Upper lobe of right lung (tissue), 1 donor: ENCODE results near the gene GLUD2. TPM values are rescaled to one million over a fixed set of nuclear protein-coding genes. Genes with fewer than 3 reads are reported as not detected.
"Not testable (repeated sequence)": the region's sequence is repeated elsewhere in the genome, so short reads cannot be mapped to it uniquely, and the experiment has no call there.

ENCODE experiments used
- ATAC-seq: fragments of 200-7000 bp; cut with Tn5 transposase; one replicate; pipeline ENCODE4 v1.9.1; 2020; ENCODE audit warnings: mild to moderate bottlenecking, moderate library complexity
- DNase-seq: peaks from one replicate; pipeline ENCODE4 v3.0.0-alpha.2; 2020
- H3K27ac ChIP-seq: fragments of 200-600 bp; one replicate; pipeline ENCODE4 v1.8.0; 2022
- H3K27me3 ChIP-seq: fragments of 200-600 bp; one replicate; pipeline ENCODE4 v1.8.0; 2022; ENCODE audit warnings: mild to moderate bottlenecking
- H3K36me3 ChIP-seq: fragments of 200-600 bp; one replicate; pipeline ENCODE4 v1.8.0; 2022
- H3K4me1 ChIP-seq: fragments of 200-600 bp; one replicate; pipeline ENCODE4 v1.8.0; 2022
- H3K4me3 ChIP-seq: fragments of 200-600 bp; one replicate; pipeline ENCODE4 v1.8.0; 2022; ENCODE audit warnings: mild to moderate bottlenecking
- H3K9me3 ChIP-seq: fragments of 200-600 bp; one replicate; pipeline ENCODE4 v1.8.0; 2022
- intact Hi-C: fragments of 100-400 bp; cut with DNase I; formaldehyde crosslinking; loops from one replicate; pipeline ENCODE4 v1.11.0; 2022
- long read RNA-seq: library from polyadenylated mRNA; unstranded; transcript quantifications from one replicate; pipeline ENCODE4 v2.0.0, GENCODE V29; 2021
- total RNA-seq: library from RNA; stranded (reverse); fragmentation: NEBNext Ultra II Directional; extraction: Animal tissue kit (Norgen Biotek cat#: 25700); gene quantifications from one replicate; pipeline ENCODE4 v1.2.1, GENCODE V29; 2021
- TF ChIP-seq, protein P1 (sequence below): fragments of 200-600 bp; IDR thresholded peaks from one replicate; pipeline ENCODE4 v1.8.0; 2022; ENCODE audit warnings: antibody characterized with exemption
- donor health status: DM: no; HTN: yes; CAD: no; lungs with severe emphysema.

GLUD2 gene
- 1.6 TPM for total RNA-seq
- long read RNA-seq, partial matches to known transcripts, result 0 of 1 reads
- long read RNA-seq, other reads (novel, unspliced or antisense), result 0 of 1 reads

DNA sequence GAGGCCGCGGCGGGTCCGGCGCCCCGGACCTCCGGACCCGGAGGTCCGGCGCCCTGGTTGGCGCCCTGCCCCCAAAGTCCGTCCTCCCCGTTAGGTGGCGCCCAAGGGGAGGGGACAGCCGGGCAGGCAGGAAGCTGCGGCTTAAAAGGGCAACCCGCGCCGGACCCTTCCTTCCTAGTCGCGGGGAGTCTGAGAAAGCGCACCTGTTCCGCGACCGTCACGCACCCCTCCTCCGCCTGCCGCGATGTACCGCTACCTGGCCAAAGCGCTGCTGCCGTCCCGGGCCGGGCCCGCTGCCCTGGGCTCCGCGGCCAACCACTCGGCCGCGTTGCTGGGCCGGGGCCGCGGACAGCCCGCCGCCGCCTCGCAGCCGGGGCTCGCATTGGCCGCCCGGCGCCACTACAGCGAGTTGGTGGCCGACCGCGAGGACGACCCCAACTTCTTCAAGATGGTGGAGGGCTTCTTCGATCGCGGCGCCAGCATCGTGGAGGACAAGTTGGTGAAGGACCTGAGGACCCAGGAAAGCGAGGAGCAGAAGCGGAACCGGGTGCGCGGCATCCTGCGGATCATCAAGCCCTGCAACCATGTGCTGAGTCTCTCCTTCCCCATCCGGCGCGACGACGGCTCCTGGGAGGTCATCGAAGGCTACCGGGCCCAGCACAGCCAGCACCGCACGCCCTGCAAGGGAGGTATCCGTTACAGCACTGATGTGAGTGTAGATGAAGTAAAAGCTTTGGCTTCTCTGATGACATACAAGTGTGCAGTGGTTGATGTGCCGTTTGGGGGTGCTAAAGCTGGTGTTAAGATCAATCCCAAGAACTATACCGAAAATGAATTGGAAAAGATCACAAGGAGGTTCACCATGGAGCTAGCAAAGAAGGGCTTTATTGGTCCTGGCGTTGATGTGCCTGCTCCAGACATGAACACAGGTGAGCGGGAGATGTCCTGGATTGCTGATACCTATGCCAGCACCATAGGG lies at the start of gene GLUD2:
TSS of gene GLUD2 (plus strand) at position 170 of the 979 bp plus-strand sequence. CDS start at position 245, 75 bp downstream.
- intact Hi-C loops, H3K4me1 ChIP-seq, H3K27me3 ChIP-seq, H3K27ac ChIP-seq, H3K36me3 ChIP-seq, H3K9me3 ChIP-seq: not testable (repeated sequence)
- ATAC-seq (peak; percentile 90), DNase-seq (peak; percentile 73)
- TF ChIP-seq, protein P1, sequence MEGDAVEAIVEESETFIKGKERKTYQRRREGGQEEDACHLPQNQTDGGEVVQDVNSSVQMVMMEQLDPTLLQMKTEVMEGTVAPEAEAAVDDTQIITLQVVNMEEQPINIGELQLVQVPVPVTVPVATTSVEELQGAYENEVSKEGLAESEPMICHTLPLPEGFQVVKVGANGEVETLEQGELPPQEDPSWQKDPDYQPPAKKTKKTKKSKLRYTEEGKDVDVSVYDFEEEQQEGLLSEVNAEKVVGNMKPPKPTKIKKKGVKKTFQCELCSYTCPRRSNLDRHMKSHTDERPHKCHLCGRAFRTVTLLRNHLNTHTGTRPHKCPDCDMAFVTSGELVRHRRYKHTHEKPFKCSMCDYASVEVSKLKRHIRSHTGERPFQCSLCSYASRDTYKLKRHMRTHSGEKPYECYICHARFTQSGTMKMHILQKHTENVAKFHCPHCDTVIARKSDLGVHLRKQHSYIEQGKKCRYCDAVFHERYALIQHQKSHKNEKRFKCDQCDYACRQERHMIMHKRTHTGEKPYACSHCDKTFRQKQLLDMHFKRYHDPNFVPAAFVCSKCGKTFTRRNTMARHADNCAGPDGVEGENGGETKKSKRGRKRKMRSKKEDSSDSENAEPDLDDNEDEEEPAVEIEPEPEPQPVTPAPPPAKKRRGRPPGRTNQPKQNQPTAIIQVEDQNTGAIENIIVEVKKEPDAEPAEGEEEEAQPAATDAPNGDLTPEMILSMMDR, result peak; percentile 19
- peak within 1 kb of the TSS; percentile 23 for H3K4me3 ChIP-seq

DNA sequence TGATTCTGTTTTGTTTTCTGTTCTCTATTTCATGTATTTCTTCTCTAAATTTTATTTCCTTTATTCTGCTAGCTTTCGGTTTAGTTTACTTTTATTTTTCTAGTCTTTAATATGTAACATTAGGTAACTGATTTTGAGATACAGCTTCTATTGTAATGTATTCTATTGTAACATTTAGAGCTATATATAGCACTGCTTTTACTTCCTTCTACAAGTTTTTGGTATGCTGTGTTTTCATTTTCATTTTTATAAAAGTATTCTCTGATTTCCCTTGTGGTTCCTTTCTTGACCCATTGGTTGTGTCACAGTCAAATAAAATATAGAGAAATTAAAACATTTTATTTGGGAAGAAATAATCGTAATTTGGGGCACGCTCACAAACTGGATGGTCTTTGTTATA lies 48.0 kb upstream of the GLUD2 start:
- no peak for DNase-seq
- intact Hi-C loops, result no loop called here
- Histone ChIP-seq H3K36me3 (no peaks in the 10 kb centered on the region), H3K9me3 (no peaks in the 10 kb centered on the region), H3K27ac (no peak overlapping the region), H3K27me3 (no peaks in the 10 kb centered on the region), H3K4me3 (no peak overlapping the region), H3K4me1 (no peaks in the 10 kb centered on the region)
- no peak for ATAC-seq
- TF ChIP-seq, protein P1, result no peak

DNA sequence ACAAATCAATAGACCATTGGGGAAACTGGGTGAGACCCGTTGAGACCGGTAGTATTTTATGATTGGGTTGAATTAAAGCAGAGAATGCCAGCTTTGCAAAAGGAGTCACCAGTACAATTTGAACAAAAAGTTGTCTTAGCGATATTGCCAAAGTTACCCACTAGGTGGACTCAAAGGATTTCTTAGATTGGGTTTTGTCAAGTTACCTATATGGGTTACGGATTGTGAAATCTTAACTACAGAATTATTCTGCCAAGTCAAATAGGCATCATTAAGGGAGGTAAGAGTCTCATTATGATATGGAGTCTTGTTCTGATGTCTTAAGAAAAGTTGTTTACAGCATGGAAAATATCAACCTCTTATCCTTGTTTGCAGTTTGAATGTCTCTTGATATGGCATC lies 46.8 kb upstream of the GLUD2 start:
- Histone ChIP-seq H3K36me3 (no peaks in the 10 kb centered on the region), H3K4me1 (no peaks in the 10 kb centered on the region), H3K4me3 (no peak overlapping the region), H3K27ac (no peak overlapping the region), H3K27me3 (no peaks in the 10 kb centered on the region), H3K9me3 (no peaks in the 10 kb centered on the region)
- ATAC-seq, result no peak
- TF ChIP-seq, protein P1, result peak; percentile 14
- no peak for DNase-seq
- intact Hi-C loops, result no loop called here

DNA sequence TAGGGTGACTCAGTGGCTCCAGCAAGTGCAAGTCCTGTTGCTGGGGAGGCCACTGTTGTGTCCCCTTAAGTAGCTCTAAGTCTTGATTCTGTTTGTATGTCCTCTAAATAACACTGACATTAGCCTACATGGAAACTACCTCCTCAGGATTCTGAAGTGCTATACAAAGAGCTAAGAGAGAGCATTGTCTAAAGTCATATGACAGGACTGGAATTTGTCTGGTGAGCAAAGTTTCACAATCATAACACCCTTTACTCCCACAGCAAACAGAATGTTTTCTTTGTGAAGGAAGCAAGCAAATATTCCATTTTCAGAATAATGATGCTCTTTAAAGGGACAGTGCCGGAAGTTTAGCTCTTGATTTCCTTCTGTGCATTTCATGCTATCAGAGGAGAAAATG lies 38.5 kb upstream of the GLUD2 start:
- H3K4me3 ChIP-seq, result no peak overlapping the region
- no peaks in the 10 kb centered on the region for H3K9me3 ChIP-seq
- TF ChIP-seq, protein P1, result no peak
- no peaks in the 10 kb centered on the region for H3K36me3 ChIP-seq
- H3K27ac ChIP-seq, result no peak overlapping the region
- ATAC-seq, result peak; percentile 30
- H3K4me1 ChIP-seq, result no peaks in the 10 kb centered on the region
- intact Hi-C loops, result no loop called here
- no peak for DNase-seq
- H3K27me3 ChIP-seq, result no peaks in the 10 kb centered on the region

DNA sequence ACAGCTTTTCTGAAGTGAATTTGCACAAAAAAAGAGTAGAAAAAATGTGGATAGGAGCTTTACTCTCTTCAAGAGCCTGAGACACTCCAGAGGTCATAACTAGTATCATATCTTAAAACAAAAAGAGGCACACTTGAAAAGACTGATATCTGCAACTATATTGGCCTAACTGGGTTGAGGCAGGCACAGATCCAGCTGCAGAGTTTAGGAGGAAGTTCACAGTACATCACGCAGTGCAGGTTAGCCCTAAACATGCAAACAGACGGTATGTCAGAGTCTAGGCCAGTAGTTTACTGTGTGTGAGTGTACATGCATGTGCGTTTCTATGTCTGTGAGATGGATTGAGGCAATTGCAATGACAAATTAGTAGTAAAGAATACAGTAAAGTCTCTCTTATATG lies 37.6 kb upstream of the GLUD2 start:
- H3K4me1 ChIP-seq, result no peaks in the 10 kb centered on the region
- intact Hi-C loops, result no loop called here
- ATAC-seq, result no peak
- H3K9me3 ChIP-seq, result no peaks in the 10 kb centered on the region
- no peak overlapping the region for H3K27ac ChIP-seq
- no peaks in the 10 kb centered on the region for H3K27me3 ChIP-seq
- no peak overlapping the region for H3K4me3 ChIP-seq
- no peaks in the 10 kb centered on the region for H3K36me3 ChIP-seq
- TF ChIP-seq, protein P1, result no peak
- no peak for DNase-seq
